NCI-H1436 treated with DMSO at 0.1 percent for 48 hours (cell line): ENCODE data around the gene SERPING1.

Experiments
- DNase-seq: peaks from one replicate; lab custom pipeline; 2025; lab: John Stamatoyannopoulos, UW

Gene SERPING1

DNA sequence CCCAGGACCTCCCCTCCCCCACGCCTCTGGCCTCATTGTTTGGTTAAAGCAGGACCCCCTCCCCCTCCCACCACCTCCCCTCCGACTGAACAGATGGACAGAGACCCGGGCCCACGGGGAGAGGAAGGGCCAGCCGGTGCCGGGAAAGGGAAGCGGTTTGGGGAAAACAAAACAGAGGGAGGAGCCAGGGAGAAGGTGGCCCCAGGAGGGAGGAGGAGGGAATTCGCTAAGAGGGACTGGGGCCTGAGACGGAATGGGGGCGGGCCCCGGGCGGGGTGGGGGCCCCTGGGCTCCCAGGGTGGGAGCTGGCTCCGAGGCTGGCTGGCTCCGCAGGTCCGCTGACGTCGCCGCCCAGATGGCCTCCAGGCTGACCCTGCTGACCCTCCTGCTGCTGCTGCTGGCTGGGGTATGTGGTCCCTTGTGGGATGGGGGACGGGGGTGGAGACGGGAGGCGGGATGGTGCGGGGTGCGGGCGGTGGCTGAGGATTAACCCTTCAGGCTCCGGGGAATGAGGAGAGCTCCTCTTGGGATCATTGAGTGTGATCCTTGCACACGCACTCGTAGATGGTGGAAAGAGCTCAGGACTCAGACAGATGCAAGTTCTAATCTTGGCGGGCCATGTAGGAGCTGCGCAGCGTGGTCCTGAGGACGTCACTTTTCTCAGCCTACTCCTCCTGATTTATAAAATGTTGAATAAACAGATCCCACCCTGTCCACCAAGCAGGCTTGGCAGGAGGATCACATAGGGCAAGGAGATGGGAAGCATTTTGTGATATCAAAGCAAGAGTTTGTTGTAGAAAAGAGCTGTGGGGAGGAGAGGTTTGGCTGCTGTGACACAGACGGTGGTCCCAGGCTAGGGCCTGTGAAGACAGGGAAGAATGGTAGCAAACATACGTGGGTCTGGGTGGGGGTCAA lies 688 bp downstream of the SERPING1 start:
- no peak for DNase-seq

DNA sequence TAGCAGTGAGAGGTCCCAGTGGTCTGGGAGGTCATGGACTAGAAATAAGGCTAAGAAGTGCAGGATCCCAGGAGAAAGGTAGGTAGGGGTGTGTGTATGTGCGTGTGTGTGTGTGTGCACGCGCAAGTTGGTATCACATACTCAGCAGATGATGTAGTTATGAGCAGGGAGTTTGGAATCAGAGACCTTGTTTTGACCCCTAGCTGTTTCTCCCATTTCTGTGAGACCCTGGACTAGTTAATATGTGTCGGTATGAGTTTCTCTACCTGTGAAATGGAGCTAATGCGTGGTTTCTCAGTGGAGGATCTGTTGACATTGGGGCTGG lies 1.3 kb downstream of the SERPING1 start:
- no peak for DNase-seq

- DNase-seq = no peak
These were observed 1.9 kb downstream of the SERPING1 start for GRCh38 chr11:57599381-57599780.

DNA sequence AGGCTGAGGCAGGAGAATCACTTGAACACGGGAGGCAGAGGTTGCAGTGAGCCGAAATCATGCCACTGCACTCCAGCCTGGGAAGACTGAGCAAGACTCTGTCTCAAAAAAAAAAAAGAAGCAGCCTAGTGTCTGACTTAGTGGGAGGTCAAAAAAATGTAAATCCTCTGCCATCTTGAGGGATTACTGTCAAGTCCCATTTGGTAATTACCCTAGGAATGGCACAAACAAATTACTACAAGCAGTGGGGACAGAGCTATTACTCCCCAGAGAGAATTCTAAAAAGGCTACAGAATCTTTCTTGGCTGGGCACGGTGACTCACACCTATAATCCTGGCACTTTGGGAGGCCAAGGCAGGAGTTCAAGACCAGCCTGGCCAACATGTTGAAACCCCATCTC lies 3.8 kb downstream of the SERPING1 start:
- no peak for DNase-seq

DNA sequence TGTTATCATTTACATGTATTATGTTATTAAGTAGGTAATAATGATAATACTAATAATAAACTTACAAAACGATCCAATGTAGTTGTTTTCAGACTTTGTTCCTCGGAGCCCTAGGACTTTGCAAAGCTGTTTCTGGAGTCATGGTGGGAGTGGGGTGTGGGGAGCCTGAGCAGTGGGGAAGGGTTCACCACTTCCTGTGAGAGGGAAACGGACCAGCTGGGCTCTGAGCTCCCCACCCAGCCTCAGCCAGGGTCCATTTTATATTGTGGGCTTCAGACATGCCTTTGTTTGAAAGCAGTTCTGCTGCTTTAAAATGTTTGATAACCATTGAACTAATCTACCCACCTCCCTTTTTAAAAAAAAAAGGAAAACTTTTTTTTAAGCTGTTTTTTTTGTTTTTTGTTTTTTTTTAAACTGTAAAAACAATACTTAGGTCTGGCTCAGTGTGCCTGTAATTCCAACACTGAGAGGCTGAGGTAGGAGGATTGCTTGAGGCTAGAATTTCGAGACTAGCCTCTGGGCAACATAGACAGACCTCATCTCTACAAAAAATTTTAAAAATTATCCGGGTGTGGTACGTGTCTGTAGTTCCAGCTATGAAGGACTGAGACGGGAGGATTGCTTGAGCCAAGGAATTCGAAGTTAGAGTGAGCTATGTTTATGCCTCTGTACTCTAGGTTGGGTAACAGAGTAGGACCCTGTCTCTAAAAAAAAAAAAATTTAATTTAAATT lies 7.0 kb downstream of the SERPING1 start:
- DNase-seq = no peak

GRCh38 chr11:57605028-57605420 lies 7.5 kb downstream of the SERPING1 start:
- no peak for DNase-seq

DNA sequence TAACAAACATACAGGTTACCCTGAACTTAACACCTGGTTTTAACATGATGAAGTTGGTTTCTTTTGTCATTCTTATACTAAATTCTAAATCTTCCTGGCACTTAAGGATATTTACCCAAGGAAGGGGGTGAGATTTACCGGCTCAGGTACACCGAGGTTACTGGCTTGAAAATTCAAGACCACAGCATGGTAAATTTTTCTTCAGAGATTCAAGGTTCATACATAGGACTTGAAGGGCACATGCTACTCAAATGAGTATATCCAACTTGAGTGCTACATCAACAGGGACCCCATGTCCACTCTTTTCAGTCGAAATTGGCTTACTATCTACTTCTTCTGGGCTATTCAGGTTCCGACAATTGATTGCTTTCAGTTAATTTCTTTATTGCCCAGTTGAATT lies 12.7 kb downstream of the SERPING1 start:
- no peak for DNase-seq

DNA sequence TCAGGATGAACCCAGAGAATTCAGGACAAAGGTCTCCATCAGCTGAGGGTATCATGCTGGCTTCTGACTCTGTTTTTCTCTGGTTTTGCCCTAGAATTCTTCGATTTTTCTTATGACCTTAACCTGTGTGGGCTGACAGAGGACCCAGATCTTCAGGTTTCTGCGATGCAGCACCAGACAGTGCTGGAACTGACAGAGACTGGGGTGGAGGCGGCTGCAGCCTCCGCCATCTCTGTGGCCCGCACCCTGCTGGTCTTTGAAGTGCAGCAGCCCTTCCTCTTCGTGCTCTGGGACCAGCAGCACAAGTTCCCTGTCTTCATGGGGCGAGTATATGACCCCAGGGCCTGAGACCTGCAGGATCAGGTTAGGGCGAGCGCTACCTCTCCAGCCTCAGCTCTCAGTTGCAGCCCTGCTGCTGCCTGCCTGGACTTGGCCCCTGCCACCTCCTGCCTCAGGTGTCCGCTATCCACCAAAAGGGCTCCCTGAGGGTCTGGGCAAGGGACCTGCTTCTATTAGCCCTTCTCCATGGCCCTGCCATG lies 16.8 kb downstream of the SERPING1 start:
- no peak for DNase-seq

- DNase-seq = no peak
These were observed 17.8 kb downstream of the SERPING1 start for GRCh38 chr11:57615308-57615707.

DNA sequence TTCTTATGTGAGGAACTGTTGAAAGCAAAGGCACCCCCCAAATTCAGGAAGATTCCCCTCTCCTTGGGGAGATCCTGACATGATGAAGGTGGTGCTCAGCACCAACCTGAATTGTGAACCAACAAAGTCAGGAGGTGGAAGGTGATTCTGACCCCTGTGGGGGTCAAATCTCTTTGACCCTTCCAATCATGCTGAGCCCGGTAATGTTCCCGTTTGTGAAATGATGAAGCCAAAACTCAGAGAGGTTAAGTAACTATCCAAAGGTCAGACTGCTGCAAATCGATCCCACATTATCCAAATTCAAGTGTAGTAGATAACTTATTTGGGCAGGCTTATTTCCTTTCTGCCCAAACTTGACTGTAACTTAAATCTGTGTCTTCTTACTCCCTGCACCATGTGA lies 19.1 kb downstream of the SERPING1 start:
- no peak for DNase-seq

GRCh38 chr11:57618438-57618837 lies 21.0 kb downstream of the SERPING1 start:
- DNase-seq = no peak

- DNase-seq = no peak
These were observed 21.8 kb downstream of the SERPING1 start for GRCh38 chr11:57619331-57619730.

DNA sequence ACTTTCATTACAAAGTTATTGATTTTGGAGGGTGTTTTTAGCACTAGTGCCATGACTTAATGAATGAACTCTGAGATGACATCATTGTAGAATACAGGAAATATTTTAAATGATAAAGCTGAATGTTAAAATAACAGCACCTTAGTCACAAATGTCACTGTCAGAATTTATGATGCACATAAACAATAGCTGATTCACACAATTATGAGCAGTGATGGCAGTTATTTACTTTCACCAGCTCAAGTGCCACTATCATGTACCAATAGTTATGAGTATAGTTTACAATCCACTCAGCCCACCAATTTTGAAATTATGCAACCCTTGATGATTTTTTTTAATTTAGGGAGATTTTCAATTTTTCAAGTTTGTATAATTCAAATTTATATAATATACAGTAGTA lies 23.0 kb downstream of the SERPING1 start:
- DNase-seq = no peak

- DNase-seq = no peak
These were observed 24.8 kb downstream of the SERPING1 start for GRCh38 chr11:57622263-57622662.

- DNase-seq = no peak
These were observed 27.4 kb downstream of the SERPING1 start for GRCh38 chr11:57624864-57625263.

- DNase-seq = no peak
These were observed 29.4 kb downstream of the SERPING1 start for GRCh38 chr11:57626895-57627294.

GRCh38 chr11:57630171-57630570 lies 32.7 kb downstream of the SERPING1 start:
- DNase-seq = no peak

- no peak for DNase-seq
These were observed 34.6 kb downstream of the SERPING1 start for GRCh38 chr11:57632116-57632515.

DNA sequence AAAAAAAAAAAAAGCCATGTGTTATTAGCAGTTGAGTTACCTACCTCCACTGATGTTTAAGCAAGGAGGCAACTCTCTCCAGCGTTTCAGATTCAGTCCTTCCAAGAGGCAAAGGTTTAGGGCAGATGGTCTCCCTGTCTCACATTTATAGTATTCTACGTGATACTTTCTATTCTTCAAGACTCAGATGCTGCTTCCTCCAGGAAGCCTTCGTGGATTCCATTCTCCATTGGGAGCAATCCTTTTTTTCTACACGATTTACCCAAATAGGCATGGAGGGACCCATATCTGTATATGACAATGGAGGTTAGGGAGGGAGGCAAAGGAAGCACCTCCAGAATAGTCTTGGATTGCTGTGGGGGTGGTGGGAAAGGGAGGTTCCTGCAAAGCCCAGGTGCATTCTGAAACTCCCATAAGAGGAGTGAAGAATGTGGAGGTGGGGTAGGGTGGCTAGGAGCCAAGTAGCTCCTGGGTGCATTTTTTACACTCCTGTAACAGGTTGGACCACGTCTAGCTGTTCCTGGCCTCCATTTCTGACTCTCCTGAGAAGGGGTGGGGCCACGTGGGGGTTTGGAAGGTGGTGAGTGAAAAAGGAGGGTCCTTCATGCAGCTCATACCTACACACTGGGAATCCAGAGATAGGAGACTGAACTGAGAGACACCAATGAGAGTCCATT lies 36.0 kb downstream of the SERPING1 start:
- DNase-seq = no peak

DNA sequence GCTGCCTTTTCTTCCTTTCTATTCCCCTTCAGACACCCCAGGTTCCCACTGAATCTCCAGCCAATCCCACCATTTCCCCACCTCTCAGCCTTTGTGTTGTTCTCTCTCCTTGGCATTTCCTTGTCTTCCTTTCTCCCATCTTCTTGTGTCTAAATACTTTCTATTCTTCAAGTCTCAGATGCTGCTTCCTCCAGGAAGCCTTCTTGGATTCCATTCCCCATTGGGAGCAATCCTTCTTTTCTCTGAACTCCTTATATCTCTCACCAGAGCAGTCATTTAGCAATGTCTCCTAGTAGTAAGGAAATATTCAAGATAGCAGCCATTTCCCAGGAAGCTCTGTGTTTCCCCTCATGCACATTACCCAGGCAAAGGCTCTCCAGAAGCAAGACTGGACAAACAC lies 36.8 kb downstream of the SERPING1 start:
- DNase-seq = no peak

- DNase-seq = no peak
These were observed 37.8 kb downstream of the SERPING1 start for GRCh38 chr11:57635246-57635645.

GRCh38 chr11:57637626-57638004 lies 40.1 kb downstream of the SERPING1 start:
- DNase-seq = no peak
